22Rv1 (cell line): ENCODE measurements around the gene ATF3.

Experiments used
- CTCF ChIP-seq: fragments of 450-650 bp; IDR thresholded peaks from 2 replicates; pipeline ENCODE4 v1.5.1; 2017; ENCODE audit warnings: mild to moderate bottlenecking
- ZFX ChIP-seq: fragments of 450-650 bp; IDR thresholded peaks from 2 replicates; pipeline ENCODE4 v1.6.1; 2017; ENCODE audit warnings: antibody characterized with exemption, borderline replicate concordance

- TF ChIP-seq CTCF (no peak), ZFX (no peak)
Measured at GRCh38 chr1:212560933-212561460, 47.6 kb upstream of the ATF3 start.
